HepG2 (cell line): ENCODE results near the gene USP30. TPM values are rescaled to one million over a fixed set of nuclear protein-coding genes. Genes with fewer than 3 reads are reported as not detected.
A peak's percentile ranks its signal among the peaks of the same experiment; 100 is the strongest.

ENCODE experiments used
- ATF7 ChIP-seq, 2 experiments: fragments of 450-650 bp in 1 of 2; sonication (generic) in 1 of 2; formaldehyde crosslinking in 1 of 2; IDR thresholded peaks; 2 replicates each; pipeline versions ENCODE4 v1.4.0 to v1.6.1; 2016 to 2020; ENCODE audit warnings: antibody characterized with exemption in 1 of 2, mild to moderate bottlenecking in 1 of 2, missing genetic modification reagents in 1 of 2
- FOXA1 ChIP-seq, 2 experiments: fragments of 450-650 bp in 1 of 2; sonication (generic) in 1 of 2; formaldehyde crosslinking in 1 of 2; IDR thresholded peaks; 2 replicates each; pipeline versions ENCODE4 v1.4.0 to v1.6.1; 2016 to 2020; ENCODE audit warnings: missing genetic modification reagents in 1 of 2
- HOXA9 ChIP-seq: sonication (generic); formaldehyde crosslinking; IDR thresholded peaks from 2 replicates; pipeline ENCODE4 v1.8.1; 2022; ENCODE audit warnings: missing genetic modification reagents, mild to moderate bottlenecking, moderate library complexity, borderline replicate concordance
- IRX3 ChIP-seq: sonication (generic); formaldehyde crosslinking; IDR thresholded peaks from 2 replicates; pipeline ENCODE4 v1.8.1; 2023; ENCODE audit warnings: mild to moderate bottlenecking, low read depth, missing genetic modification reagents, borderline replicate concordance
- ISX ChIP-seq: sonication (generic); formaldehyde crosslinking; conservative IDR thresholded peaks from 2 replicates; pipeline ENCODE4 v1.5.0; 2020; ENCODE audit warnings: missing genetic modification reagents
- MED1 ChIP-seq: sonication (generic); formaldehyde crosslinking; IDR thresholded peaks from 2 replicates; pipeline ENCODE4 v1.4.0; 2020; ENCODE audit warnings: missing genetic modification reagents
- ZBTB20 ChIP-seq: sonication (generic); formaldehyde crosslinking; IDR thresholded peaks from 2 replicates; pipeline ENCODE4 v1.8.1; 2023; ENCODE audit warnings: missing genetic modification reagents, low read depth, mild to moderate bottlenecking, borderline replicate concordance
- ZFP36L1 ChIP-seq: sonication (generic); formaldehyde crosslinking; IDR thresholded peaks from 2 replicates; pipeline ENCODE4 v1.8.0; 2022; ENCODE audit warnings: mild to moderate bottlenecking, missing genetic modification reagents, moderate library complexity
- ZFP41 ChIP-seq: sonication (generic); formaldehyde crosslinking; IDR thresholded peaks from 2 replicates; pipeline ENCODE4 v1.4.0; 2020; ENCODE audit warnings: mild to moderate bottlenecking, missing genetic modification reagents, borderline replicate concordance
- ZNF567 ChIP-seq: sonication (generic); formaldehyde crosslinking; IDR thresholded peaks from 2 replicates; pipeline ENCODE4 v1.8.1; 2023; ENCODE audit warnings: mild to moderate bottlenecking, missing genetic modification reagents, borderline replicate concordance
- ZNF589 ChIP-seq: sonication (generic); formaldehyde crosslinking; conservative IDR thresholded peaks from 2 replicates; pipeline ENCODE4 v1.8.0; 2022; ENCODE audit warnings: mild to moderate bottlenecking, moderate library complexity, missing genetic modification reagents
- ZNF670 ChIP-seq: sonication (generic); formaldehyde crosslinking; IDR thresholded peaks from 2 replicates; pipeline ENCODE4 v1.8.0; 2022; ENCODE audit warnings: mild to moderate bottlenecking, missing genetic modification reagents, borderline replicate concordance
- ZSCAN21 ChIP-seq: sonication (generic); formaldehyde crosslinking; IDR thresholded peaks from 2 replicates; pipeline ENCODE4 v1.8.0; 2022; ENCODE audit warnings: mild to moderate bottlenecking, missing genetic modification reagents, moderate library complexity, borderline replicate concordance
- polyA plus RNA-seq, 8 experiments: library from polyadenylated mRNA; depleted of rRNA in 3 of 8; stranded (reverse) in 7 of 8; unstranded in 1 of 8; fragments of >200 nt; fragmentation: Illumina TruSeq in 4 of 8; extraction: Trizol in 4 of 8; gene quantifications; 2 replicates each; pipeline versions ENCODE4 v1.2.1 to v1.2.3, GENCODE V29; 2011 to 2016; ENCODE audit warnings: low read depth in 4 of 8, missing spikeins in 1 of 8, mixed read lengths in 1 of 8; ENCODE audit not compliant: insufficient read depth in 1 of 8
- total RNA-seq, 5 experiments: library from RNA; depleted of rRNA; stranded (reverse); fragments of >200 nt; fragmentation: Illumina TruSeq; extraction: Trizol; gene quantifications; 2 replicates each; pipeline ENCODE4 v1.2.3, GENCODE V29; 2016; ENCODE audit warnings: low read depth in 1 of 5
- TF ChIP-seq, protein P1 (sequence below): sonication (generic); formaldehyde crosslinking; conservative IDR thresholded peaks from 2 replicates; pipeline ENCODE4 v1.4.0; 2020; ENCODE audit warnings: missing genetic modification reagents
- TF ChIP-seq, protein P2 (sequence below): IDR thresholded peaks from 2 replicates; pipeline ENCODE4 v1.6.1; 2016; ENCODE audit warnings: missing biosample characterization, missing genetic modification reagents, low read depth
- TF ChIP-seq, protein P3 (sequence below): sonication (generic); formaldehyde crosslinking; IDR thresholded peaks from 2 replicates; pipeline ENCODE4; 2020; ENCODE audit warnings: missing genetic modification reagents, mild to moderate bottlenecking, borderline replicate concordance

Gene USP30
- total and polyA plus RNA-seq, 2 of the 13 experiments (the other 11 are each of a cell fraction or from before 2014, with no cell fraction given) = 11.2 to 20.8 TPM

DNA sequence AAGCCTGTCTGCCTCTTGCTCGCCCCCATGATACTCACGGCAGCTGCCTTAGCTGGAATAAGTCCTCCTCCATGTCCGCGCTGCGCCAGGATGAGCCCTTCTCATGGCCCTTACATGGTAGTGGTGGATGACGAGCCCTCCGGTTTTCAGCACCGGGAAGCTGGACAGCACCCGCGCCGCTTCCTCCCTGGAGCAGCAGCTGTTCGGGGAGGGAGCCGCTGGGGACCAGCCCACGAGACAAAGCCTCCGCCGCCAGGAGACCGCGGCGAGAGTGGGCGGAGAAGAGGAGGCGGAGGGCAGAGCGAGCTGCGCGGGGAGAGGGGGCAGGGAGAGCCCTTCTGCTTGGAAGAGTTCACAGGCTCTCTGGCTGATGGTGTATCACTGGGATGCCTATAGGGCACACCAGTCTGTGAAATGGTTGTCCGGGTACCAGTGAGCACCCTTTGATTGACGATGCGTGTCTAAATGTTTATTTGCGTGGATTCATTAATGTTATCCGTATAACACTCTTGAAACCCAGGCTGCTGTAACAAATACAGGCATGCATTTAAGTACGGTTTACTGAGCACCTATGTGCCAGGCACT, 31.5 kb upstream of the USP30 start, which contains the start of gene SVOP (continued):
- TF ChIP-seq HOXA9 (CRISPR knock-in tag) (peak; percentile 83; the same call in 1 of the 2 replicates), ZNF567 (no peak), ZNF670 (CRISPR knock-in tag) (no peak), IRX3 (CRISPR knock-in tag) (peak; percentile 90; the same call in 1 of the 2 replicates), ZFP41 (CRISPR knock-in tag) (no peak; the same call in 1 of the 2 replicates), ZBTB20 (CRISPR knock-in tag) (peak; percentile 87; the same call in 1 of the 2 replicates), ZFP36L1 (peak; percentile 89), ATF7 (IDR thresholded peaks at IDR 0.05) (no peak), ATF7 (CRISPR knock-in tag; IDR thresholded peaks at IDR 0.05) (0 out of 2 replicates have a peak, but pooled peaks have one; percentile 28), ZSCAN21 (CRISPR knock-in tag) (peak; percentile 91), ISX (CRISPR knock-in tag) (peak; percentile 98), ZNF589 (CRISPR knock-in tag) (peak; percentile 92), FOXA1 (IDR thresholded peaks at IDR 0.05) (no peak), FOXA1 (CRISPR knock-in tag; IDR thresholded peaks at IDR 0.05) (no peak), MED1 (CRISPR knock-in tag) (peak; percentile 65)
- TF ChIP-seq, protein P1, sequence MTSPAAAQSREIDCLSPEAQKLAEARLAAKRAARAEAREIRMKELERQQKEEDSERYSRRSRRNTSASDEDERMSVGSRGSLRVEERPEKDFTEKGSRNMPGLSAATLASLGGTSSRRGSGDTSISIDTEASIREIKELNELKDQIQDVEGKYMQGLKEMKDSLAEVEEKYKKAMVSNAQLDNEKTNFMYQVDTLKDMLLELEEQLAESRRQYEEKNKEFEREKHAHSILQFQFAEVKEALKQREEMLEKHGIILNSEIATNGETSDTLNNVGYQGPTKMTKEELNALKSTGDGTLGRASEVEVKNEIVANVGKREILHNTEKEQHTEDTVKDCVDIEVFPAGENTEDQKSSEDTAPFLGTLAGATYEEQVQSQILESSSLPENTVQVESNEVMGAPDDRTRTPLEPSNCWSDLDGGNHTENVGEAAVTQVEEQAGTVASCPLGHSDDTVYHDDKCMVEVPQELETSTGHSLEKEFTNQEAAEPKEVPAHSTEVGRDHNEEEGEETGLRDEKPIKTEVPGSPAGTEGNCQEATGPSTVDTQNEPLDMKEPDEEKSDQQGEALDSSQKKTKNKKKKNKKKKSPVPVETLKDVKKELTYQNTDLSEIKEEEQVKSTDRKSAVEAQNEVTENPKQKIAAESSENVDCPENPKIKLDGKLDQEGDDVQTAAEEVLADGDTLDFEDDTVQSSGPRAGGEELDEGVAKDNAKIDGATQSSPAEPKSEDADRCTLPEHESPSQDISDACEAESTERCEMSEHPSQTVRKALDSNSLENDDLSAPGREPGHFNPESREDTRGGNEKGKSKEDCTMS (CRISPR knock-in tag) = 0 out of 2 replicates have a peak, but pooled peaks have one; percentile 87
- TF ChIP-seq, protein P2, sequence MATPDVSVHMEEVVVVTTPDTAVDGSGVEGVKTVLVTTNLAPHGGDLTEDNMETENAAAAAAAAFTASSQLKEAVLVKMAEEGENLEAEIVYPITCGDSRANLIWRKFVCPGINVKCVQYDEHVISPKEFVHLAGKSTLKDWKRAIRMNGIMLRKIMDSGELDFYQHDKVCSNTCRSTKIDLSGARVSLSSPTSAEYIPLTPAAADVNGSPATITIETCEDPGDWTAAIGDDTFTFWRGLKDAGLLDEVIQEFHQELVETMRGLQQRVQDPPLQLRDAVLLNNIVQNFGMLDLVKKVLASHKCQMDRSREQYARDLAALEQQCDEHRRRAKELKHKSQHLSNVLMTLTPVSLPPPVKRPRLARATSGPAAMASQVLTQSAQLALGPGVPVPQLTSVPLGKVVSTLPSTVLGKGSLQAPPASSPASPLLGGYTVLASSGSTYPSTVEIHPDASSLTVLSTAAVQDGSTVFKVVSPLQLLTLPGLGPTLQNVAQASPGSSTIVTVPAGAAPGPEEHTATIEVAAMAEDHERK (CRISPR knock-in tag) = no peak
- TF ChIP-seq, protein P3, sequence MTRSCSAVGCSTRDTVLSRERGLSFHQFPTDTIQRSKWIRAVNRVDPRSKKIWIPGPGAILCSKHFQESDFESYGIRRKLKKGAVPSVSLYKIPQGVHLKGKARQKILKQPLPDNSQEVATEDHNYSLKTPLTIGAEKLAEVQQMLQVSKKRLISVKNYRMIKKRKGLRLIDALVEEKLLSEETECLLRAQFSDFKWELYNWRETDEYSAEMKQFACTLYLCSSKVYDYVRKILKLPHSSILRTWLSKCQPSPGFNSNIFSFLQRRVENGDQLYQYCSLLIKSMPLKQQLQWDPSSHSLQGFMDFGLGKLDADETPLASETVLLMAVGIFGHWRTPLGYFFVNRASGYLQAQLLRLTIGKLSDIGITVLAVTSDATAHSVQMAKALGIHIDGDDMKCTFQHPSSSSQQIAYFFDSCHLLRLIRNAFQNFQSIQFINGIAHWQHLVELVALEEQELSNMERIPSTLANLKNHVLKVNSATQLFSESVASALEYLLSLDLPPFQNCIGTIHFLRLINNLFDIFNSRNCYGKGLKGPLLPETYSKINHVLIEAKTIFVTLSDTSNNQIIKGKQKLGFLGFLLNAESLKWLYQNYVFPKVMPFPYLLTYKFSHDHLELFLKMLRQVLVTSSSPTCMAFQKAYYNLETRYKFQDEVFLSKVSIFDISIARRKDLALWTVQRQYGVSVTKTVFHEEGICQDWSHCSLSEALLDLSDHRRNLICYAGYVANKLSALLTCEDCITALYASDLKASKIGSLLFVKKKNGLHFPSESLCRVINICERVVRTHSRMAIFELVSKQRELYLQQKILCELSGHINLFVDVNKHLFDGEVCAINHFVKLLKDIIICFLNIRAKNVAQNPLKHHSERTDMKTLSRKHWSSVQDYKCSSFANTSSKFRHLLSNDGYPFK (CRISPR knock-in tag) = peak; percentile 33; the same call in 1 of the 2 replicates
